Ramos (cell line): ENCODE data around the gene NEK7.

Experiments
- in situ Hi-C: fragments of 300-500 bp; cut with MboI; formaldehyde crosslinking; loops from one replicate; pipeline ENCODE4 v1.14.3; 2022; ENCODE audit warnings: low sequenced_read_pairs; ENCODE audit not compliant: unreplicated experiment

Gene NEK7

GRCh38 chr1:198141668-198142351 lies 15.0 kb upstream of the NEK7 start:
- in situ Hi-C loops: no loop called here

- in situ Hi-C loops: no loop called here
Observed at GRCh38 chr1:198143797-198144196, 13.0 kb upstream of the NEK7 start.

GRCh38 chr1:198147216-198147615 lies 9.6 kb upstream of the NEK7 start:
- in situ Hi-C loops: no loop called here

- in situ Hi-C loops: loop anchor here (25.0 kb wide), 1 partner anchor 537 kb away; no protein-coding TSS in a partner anchor
Observed at GRCh38 chr1:198150369-198150768, 6.4 kb upstream of the NEK7 start.

- in situ Hi-C loops: loop anchor here (25.0 kb wide), 1 partner anchor 536 kb away; no protein-coding TSS in a partner anchor
Observed at GRCh38 chr1:198151688-198152087, 5.1 kb upstream of the NEK7 start.

GRCh38 chr1:198153103-198153502 lies 3.7 kb upstream of the NEK7 start:
- in situ Hi-C loops: loop anchor here (25.0 kb wide), 1 partner anchor 534 kb away; no protein-coding TSS in a partner anchor

- in situ Hi-C loops: loop anchor here (25.0 kb wide), 1 partner anchor 533 kb away; no protein-coding TSS in a partner anchor
Observed at GRCh38 chr1:198153804-198154203, 3.0 kb upstream of the NEK7 start.

- in situ Hi-C loops: loop anchor here (25.0 kb wide), 1 partner anchor 532 kb away; no protein-coding TSS in a partner anchor
Observed at GRCh38 chr1:198155253-198155652, 1.5 kb upstream of the NEK7 start.

- in situ Hi-C loops: loop anchor here (25.0 kb wide), 1 partner anchor 531 kb away; no protein-coding TSS in a partner anchor
Observed at GRCh38 chr1:198156111-198156744, 570 bp upstream of the NEK7 start.

GRCh38 chr1:198157241-198157846 lies 546 bp downstream of the NEK7 start:
- in situ Hi-C loops: loop anchor here (25.0 kb wide), 1 partner anchor 530 kb away; no protein-coding TSS in a partner anchor

- in situ Hi-C loops: loop anchor here (25.0 kb wide), 1 partner anchor 529 kb away; no protein-coding TSS in a partner anchor
Observed at GRCh38 chr1:198157847-198158725, 1.3 kb downstream of the NEK7 start.

- in situ Hi-C loops: loop anchor here (25.0 kb wide), 1 partner anchor 528 kb away; no protein-coding TSS in a partner anchor
Observed at GRCh38 chr1:198158735-198159589, 2.2 kb downstream of the NEK7 start.

- in situ Hi-C loops: loop anchor here (25.0 kb wide), 1 partner anchor 527 kb away; no protein-coding TSS in a partner anchor
Observed at GRCh38 chr1:198160222-198160621, 3.4 kb downstream of the NEK7 start.

- in situ Hi-C loops: loop anchor here (25.0 kb wide), 1 partner anchor 526 kb away; no protein-coding TSS in a partner anchor
Observed at GRCh38 chr1:198160946-198161614, 4.3 kb downstream of the NEK7 start.

GRCh38 chr1:198161718-198162090 lies 4.9 kb downstream of the NEK7 start:
- in situ Hi-C loops: loop anchor here (25.0 kb wide), 1 partner anchor 526 kb away; no protein-coding TSS in a partner anchor

- in situ Hi-C loops: loop anchor here (25.0 kb wide), 1 partner anchor 525 kb away; no protein-coding TSS in a partner anchor
Observed at GRCh38 chr1:198162091-198162767, 5.4 kb downstream of the NEK7 start.

- in situ Hi-C loops: loop anchor here (25.0 kb wide), 1 partner anchor 521 kb away; no protein-coding TSS in a partner anchor
Observed at GRCh38 chr1:198165927-198166647, 9.3 kb downstream of the NEK7 start.
